Sigmoid colon (tissue), 4 donors: Measurements from ENCODE around the gene TSHB.

ENCODE experiments used
- EP300 ChIP-seq, 4 donors: sonication (generic); formaldehyde crosslinking; IDR thresholded peaks; one replicate each; pipeline ENCODE4 v1.6.1; 2017; ENCODE audit warnings: antibody characterized with exemption in 4 of 4
- POLR2A ChIP-seq, 2 donors: fragments of 450-650 bp; IDR thresholded peaks; one replicate each; pipeline ENCODE4 v1.6.1; 2016; ENCODE audit warnings: antibody characterized with exemption in 2 of 2, mild to moderate bottlenecking in 2 of 2, moderate library complexity in 2 of 2
- POLR2AphosphoS5 ChIP-seq, 4 donors: sonication (generic); formaldehyde crosslinking; IDR thresholded peaks; one replicate each; pipeline ENCODE4 v1.6.1; 2017; ENCODE audit warnings: antibody characterized with exemption in 4 of 4
- TF ChIP-seq, protein P1 (sequence below), 4 experiments: fragments of 450-650 bp in 3 of 4; fragments of 200-600 bp in 1 of 4; IDR thresholded peaks; one replicate each; pipeline ENCODE4 v1.5.1; 2016 to 2019; ENCODE audit warnings: antibody characterized with exemption in 4 of 4, mild to moderate bottlenecking in 3 of 4, moderate library complexity in 2 of 4

DNA sequence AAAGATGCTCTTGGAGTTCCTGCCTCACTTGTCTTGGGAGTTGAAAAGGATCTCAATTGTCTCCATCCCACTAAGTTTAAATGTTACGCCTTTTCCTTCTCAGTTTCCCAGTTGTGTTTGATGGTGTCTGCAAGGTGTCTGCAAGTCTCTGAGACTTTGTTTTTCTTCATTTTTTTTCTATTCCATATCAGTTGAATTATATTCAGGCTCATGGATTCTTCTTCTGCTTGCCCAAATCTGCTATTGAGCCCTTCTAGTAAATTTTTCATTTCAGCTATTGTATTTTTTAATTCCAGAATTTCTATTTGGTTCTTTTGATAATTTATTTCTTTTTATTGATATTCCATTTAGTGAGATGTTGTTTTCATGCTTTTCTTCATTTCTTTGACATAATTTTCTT lies 47.4 kb upstream of the TSHB start:
- TF ChIP-seq POLR2A (IDR thresholded peaks at IDR 0.05) (no peak), POLR2AphosphoS5 (IDR thresholded peaks at IDR 0.05) (no peak), EP300 (IDR thresholded peaks at IDR 0.05) (no peak)
- TF ChIP-seq, protein P1, sequence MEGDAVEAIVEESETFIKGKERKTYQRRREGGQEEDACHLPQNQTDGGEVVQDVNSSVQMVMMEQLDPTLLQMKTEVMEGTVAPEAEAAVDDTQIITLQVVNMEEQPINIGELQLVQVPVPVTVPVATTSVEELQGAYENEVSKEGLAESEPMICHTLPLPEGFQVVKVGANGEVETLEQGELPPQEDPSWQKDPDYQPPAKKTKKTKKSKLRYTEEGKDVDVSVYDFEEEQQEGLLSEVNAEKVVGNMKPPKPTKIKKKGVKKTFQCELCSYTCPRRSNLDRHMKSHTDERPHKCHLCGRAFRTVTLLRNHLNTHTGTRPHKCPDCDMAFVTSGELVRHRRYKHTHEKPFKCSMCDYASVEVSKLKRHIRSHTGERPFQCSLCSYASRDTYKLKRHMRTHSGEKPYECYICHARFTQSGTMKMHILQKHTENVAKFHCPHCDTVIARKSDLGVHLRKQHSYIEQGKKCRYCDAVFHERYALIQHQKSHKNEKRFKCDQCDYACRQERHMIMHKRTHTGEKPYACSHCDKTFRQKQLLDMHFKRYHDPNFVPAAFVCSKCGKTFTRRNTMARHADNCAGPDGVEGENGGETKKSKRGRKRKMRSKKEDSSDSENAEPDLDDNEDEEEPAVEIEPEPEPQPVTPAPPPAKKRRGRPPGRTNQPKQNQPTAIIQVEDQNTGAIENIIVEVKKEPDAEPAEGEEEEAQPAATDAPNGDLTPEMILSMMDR (IDR thresholded peaks at IDR 0.05): no peak
